NCI-H460 (cell line): ENCODE measurements around the gene TMEM11. TPM values are rescaled to one million over a fixed set of nuclear protein-coding genes. Genes with fewer than 3 reads are reported as not detected.
A peak's percentile ranks its signal among the peaks of the same experiment; 100 is the strongest.

Source experiments
- DNase-seq: peaks from one replicate; pipeline ENCODE4 v3.0.0-alpha.2; 2016; ENCODE audit warnings: low read depth; ENCODE audit errors: extremely low read depth
- polyA plus RNA-seq: library from polyadenylated mRNA; depleted of rRNA; stranded (reverse); fragments of >200 nt; gene quantifications from 2 replicates; pipeline ENCODE4 v1.2.3, GENCODE V29; 2014; cell fraction: nucleus; rRNA removed
- total RNA-seq: library from RNA; depleted of rRNA; stranded (reverse); fragments of >200 nt; shearing (Covaris generic); gene quantifications from 2 replicates; pipeline ENCODE4 v1.2.3, GENCODE V29; 2014; rRNA removed

TMEM11 gene
- total RNA-seq: 26.1 and 27.0 TPM in 2 replicates
- polyA plus RNA-seq: 14.2 and 22.0 TPM in 2 replicates

GRCh38 chr17:21214015-21214776 is at the start of gene TMEM11:
Gene TMEM11 (minus strand): TSS chr17:21214161. CDS start chr17:21214152, 9 bp downstream.
- DNase-seq: peak; percentile 92

GRCh38 chr17:21263376-21263775 is 49.4 kb upstream of the TMEM11 start:
- DNase-seq: no peak

- no peak for DNase-seq
These were observed 48.5 kb upstream of the TMEM11 start for GRCh38 chr17:21262259-21262993.

GRCh38 chr17:21258593-21258992 is 44.6 kb upstream of the TMEM11 start:
- DNase-seq: no peak

GRCh38 chr17:21253646-21254441 is 39.9 kb upstream of the TMEM11 start:
- no peak for DNase-seq

- peak; percentile 65 for DNase-seq
These were observed 39.1 kb upstream of the TMEM11 start, which contains the start of gene NATD1 for GRCh38 chr17:21252796-21253645. Gene NATD1 (minus strand): TSS chr17:21253410. CDS start chr17:21253264, 146 bp downstream.

- no peak for DNase-seq
These were observed 38.4 kb upstream of the TMEM11 start for GRCh38 chr17:21252289-21252795.

- DNase-seq: no peak
These were observed 37.5 kb upstream of the TMEM11 start for GRCh38 chr17:21251337-21252010.

- DNase-seq: no peak
These were observed 36.9 kb upstream of the TMEM11 start for GRCh38 chr17:21250854-21251253.

- no peak for DNase-seq
These were observed 36.2 kb upstream of the TMEM11 start for GRCh38 chr17:21249920-21250703.

GRCh38 chr17:21249086-21249795 is 35.3 kb upstream of the TMEM11 start:
- no peak for DNase-seq

- no peak for DNase-seq
These were observed 34.5 kb upstream of the TMEM11 start for GRCh38 chr17:21248500-21248899.

- DNase-seq: no peak
These were observed 33.7 kb upstream of the TMEM11 start for GRCh38 chr17:21247552-21248258.

- no peak for DNase-seq
These were observed 32.7 kb upstream of the TMEM11 start for GRCh38 chr17:21246698-21247097.

GRCh38 chr17:21245639-21246084 is 31.7 kb upstream of the TMEM11 start:
- DNase-seq: no peak

GRCh38 chr17:21243516-21244303 is 29.7 kb upstream of the TMEM11 start:
- DNase-seq: no peak
